Breast epithelium (tissue), 3 donors: ENCODE results near the gene FMR1NB.

Experiments used
- POLR2A ChIP-seq: fragments of 450-650 bp; IDR thresholded peaks from one replicate; pipeline ENCODE4 v1.6.1; 2016; ENCODE audit warnings: antibody characterized with exemption, mild to moderate bottlenecking, moderate library complexity
- POLR2AphosphoS5 ChIP-seq, 3 donors: sonication (generic); formaldehyde crosslinking; IDR thresholded peaks; one replicate each; pipeline ENCODE4 v1.6.1; 2017; ENCODE audit warnings: antibody characterized with exemption in 3 of 3
- TF ChIP-seq, protein P1 (sequence below), 3 donors: fragments of 450-650 bp; IDR thresholded peaks; one replicate each; pipeline ENCODE4 v1.5.1; 2016 to 2017; ENCODE audit warnings: antibody characterized with exemption in 3 of 3, mild to moderate bottlenecking in 3 of 3, moderate library complexity in 3 of 3

DNA sequence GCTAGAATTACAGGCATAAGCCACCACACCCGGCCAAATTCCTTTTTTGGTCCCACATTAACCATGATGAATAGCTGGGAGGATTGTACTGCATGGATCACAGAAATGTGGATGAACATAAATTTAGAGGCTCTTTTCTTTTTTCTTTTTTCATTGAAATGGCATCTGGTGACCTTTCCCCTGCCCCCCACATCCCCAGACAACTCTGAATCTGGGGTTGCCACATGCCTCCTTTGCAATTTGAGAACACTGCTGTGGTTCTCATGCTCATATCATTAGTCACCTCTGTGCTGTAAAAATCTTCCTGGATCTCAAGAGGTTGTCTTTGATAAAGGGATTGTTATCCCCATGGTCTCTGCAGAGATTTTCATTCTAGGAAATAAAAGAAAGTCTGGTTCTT is 22.8 kb upstream of the FMR1NB start:
- TF ChIP-seq, protein P1, sequence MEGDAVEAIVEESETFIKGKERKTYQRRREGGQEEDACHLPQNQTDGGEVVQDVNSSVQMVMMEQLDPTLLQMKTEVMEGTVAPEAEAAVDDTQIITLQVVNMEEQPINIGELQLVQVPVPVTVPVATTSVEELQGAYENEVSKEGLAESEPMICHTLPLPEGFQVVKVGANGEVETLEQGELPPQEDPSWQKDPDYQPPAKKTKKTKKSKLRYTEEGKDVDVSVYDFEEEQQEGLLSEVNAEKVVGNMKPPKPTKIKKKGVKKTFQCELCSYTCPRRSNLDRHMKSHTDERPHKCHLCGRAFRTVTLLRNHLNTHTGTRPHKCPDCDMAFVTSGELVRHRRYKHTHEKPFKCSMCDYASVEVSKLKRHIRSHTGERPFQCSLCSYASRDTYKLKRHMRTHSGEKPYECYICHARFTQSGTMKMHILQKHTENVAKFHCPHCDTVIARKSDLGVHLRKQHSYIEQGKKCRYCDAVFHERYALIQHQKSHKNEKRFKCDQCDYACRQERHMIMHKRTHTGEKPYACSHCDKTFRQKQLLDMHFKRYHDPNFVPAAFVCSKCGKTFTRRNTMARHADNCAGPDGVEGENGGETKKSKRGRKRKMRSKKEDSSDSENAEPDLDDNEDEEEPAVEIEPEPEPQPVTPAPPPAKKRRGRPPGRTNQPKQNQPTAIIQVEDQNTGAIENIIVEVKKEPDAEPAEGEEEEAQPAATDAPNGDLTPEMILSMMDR (IDR thresholded peaks at IDR 0.05): no peak
- no peak for TF ChIP-seq POLR2A
- no peak for TF ChIP-seq POLR2AphosphoS5 (IDR thresholded peaks at IDR 0.05)
